Measurements from ENCODE around the gene GARNL3.

- TF ChIP-seq CTCF (IDR thresholded peaks at IDR 0.05; ENCODE audit: poor library complexity) (no peak), EZH2 (IDR thresholded peaks at IDR 0.05; ENCODE audit: borderline replicate concordance) (no peak)
These were observed 41.3 kb downstream of the GARNL3 start for GRCh38 chr9:127305838-127306226.

Data from hepatocyte (in vitro differentiated cells).